GM13976 (cell line): ENCODE data around the gene SLC25A21.

ENCODE experiments used
- DNase-seq: peaks from one replicate; pipeline ENCODE4 v3.0.0; 2012; ENCODE audit warnings: low spot score
- CTCF ChIP-seq: IDR thresholded peaks from 2 replicates; pipeline ENCODE4 v1.5.1; 2012; ENCODE audit warnings: borderline replicate concordance, mild to moderate bottlenecking; ENCODE audit not compliant: insufficient read depth; ENCODE audit errors: extremely low read depth, missing control alignments, control extremely low read depth
- in situ Hi-C: fragments of 300-500 bp; cut with MboI; formaldehyde crosslinking; loops from one replicate; pipeline ENCODE4 v1.12.0; 2022; ENCODE audit warnings: low sequenced_read_pairs, mixed read lengths, inconsistent platforms; ENCODE audit not compliant: unreplicated experiment

SLC25A21 gene

GRCh38 chr14:36946872-36947271 lies 225.5 kb downstream of the SLC25A21 start:
- no peak for TF ChIP-seq CTCF
- in situ Hi-C loops = no loop called here
- no peak for DNase-seq

- no peak for DNase-seq
- TF ChIP-seq CTCF = no peak
- in situ Hi-C loops = no loop called here
These were observed 227.9 kb downstream of the SLC25A21 start for GRCh38 chr14:36944307-36945010.

- in situ Hi-C loops = no loop called here
- TF ChIP-seq CTCF = no peak
- DNase-seq = no peak
These were observed 229.7 kb downstream of the SLC25A21 start for GRCh38 chr14:36942522-36943245.

- TF ChIP-seq CTCF = peak; percentile 79
- in situ Hi-C loops = no loop called here
- DNase-seq = peak; percentile 28
These were observed 230.5 kb downstream of the SLC25A21 start for GRCh38 chr14:36941783-36942521.

- TF ChIP-seq CTCF = no peak
- in situ Hi-C loops = no loop called here
- no peak for DNase-seq
These were observed 231.9 kb downstream of the SLC25A21 start for GRCh38 chr14:36940476-36940875.

- in situ Hi-C loops = no loop called here
- no peak for TF ChIP-seq CTCF
- DNase-seq = no peak
These were observed 233.1 kb downstream of the SLC25A21 start for GRCh38 chr14:36939265-36939664.
